ENCODE measurements around the gene NETO1. TPM values are rescaled to one million over a fixed set of nuclear protein-coding genes. Genes with fewer than 3 reads are reported as not detected.

Gene NETO1, protein sequence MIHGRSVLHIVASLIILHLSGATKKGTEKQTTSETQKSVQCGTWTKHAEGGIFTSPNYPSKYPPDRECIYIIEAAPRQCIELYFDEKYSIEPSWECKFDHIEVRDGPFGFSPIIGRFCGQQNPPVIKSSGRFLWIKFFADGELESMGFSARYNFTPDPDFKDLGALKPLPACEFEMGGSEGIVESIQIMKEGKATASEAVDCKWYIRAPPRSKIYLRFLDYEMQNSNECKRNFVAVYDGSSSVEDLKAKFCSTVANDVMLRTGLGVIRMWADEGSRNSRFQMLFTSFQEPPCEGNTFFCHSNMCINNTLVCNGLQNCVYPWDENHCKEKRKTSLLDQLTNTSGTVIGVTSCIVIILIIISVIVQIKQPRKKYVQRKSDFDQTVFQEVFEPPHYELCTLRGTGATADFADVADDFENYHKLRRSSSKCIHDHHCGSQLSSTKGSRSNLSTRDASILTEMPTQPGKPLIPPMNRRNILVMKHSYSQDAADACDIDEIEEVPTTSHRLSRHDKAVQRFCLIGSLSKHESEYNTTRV
- 1 to 10 TPM in 1 of 4 donors, not detected in 3; 1.0 TPM for total RNA-seq

DNA sequence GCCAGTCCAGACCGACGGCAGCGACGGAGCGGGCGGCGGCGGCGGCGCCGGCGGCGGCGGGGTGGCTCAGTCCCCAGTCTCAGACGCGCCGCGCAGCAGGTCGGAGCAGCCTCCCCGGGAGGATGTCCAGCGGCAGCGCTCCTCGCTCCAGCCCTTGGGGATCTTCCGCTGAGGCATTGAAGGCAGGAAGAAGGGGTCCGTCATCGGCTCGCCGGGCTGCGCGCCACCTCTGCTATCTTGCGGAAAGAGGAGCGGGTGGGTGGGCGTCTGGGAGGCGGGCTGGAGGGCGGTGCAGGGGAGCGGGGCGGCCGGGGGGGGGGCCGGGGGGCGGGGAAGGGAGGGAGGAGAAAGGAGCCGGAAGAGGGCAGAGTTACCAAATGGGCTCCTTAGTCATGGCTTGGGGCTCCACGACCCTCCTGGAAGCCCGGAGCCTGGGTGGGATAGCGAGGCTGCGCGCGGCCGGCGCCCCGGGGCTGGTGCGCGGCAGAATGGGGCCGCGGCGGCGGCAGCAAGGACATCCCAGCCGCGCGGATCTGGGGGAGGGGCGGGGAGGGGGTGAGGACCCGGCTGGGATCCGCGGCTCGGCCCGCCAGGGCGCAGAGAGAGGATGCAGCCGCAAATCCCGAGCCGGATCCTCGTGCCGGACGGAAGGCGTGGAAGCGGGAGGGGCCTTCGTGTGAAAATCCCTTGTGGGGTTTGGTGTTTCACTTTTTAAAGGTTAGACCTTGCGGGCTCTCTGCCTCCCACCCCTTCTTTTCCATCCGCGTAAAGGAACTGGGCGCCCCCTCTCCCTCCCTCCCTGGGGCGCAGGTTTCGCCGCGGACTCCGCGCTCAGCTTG is at the start of gene NETO1:
Gene NETO1, minus strand, starts transcription at position 242 of the 839 bp plus-strand sequence. CDS start 696 bp downstream, outside the sequence.
- intact Hi-C loops (cut with DNase I; ENCODE audit: low total_unique reads): no loop called here
- Histone ChIP-seq H3K27me3 (peaks cover 0 to 15% of the 10 kb centered on the region in 2 donors), H3K4me1 (peaks cover 0 to 5% of the 10 kb centered on the region in 2 donors), H3K4me3 (no peak within 1 kb of the TSS), H3K27ac (no peak within 1 kb of the TSS), H3K36me3 (no peaks in the 10 kb centered on the region), H3K9me3 (no peaks in the 10 kb centered on the region)
- TF ChIP-seq POLR2A (IDR thresholded peaks at IDR 0.05): no peak
- TF ChIP-seq, protein P1, sequence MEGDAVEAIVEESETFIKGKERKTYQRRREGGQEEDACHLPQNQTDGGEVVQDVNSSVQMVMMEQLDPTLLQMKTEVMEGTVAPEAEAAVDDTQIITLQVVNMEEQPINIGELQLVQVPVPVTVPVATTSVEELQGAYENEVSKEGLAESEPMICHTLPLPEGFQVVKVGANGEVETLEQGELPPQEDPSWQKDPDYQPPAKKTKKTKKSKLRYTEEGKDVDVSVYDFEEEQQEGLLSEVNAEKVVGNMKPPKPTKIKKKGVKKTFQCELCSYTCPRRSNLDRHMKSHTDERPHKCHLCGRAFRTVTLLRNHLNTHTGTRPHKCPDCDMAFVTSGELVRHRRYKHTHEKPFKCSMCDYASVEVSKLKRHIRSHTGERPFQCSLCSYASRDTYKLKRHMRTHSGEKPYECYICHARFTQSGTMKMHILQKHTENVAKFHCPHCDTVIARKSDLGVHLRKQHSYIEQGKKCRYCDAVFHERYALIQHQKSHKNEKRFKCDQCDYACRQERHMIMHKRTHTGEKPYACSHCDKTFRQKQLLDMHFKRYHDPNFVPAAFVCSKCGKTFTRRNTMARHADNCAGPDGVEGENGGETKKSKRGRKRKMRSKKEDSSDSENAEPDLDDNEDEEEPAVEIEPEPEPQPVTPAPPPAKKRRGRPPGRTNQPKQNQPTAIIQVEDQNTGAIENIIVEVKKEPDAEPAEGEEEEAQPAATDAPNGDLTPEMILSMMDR (IDR thresholded peaks at IDR 0.05): no peak
- DNase-seq: no peak

GRCh38 chr18:72910045-72910444 is 42.3 kb upstream of the NETO1 start:
- TF ChIP-seq, protein P1 (IDR thresholded peaks at IDR 0.05): no peak
- TF ChIP-seq POLR2A (IDR thresholded peaks at IDR 0.05): no peak
- H3K36me3 ChIP-seq: no peaks in the 10 kb centered on the region
- H3K4me1 ChIP-seq: no peaks in the 10 kb centered on the region
- intact Hi-C loops (cut with DNase I; ENCODE audit: low total_unique reads): no loop called here
- peaks cover 0 to 5% of the 10 kb centered on the region in 2 donors for H3K27me3 ChIP-seq
- no peak overlapping the region for H3K4me3 ChIP-seq
- no peak overlapping the region for H3K27ac ChIP-seq
- DNase-seq: no peak
- no peaks in the 10 kb centered on the region for H3K9me3 ChIP-seq

- no peaks in the 10 kb centered on the region for H3K36me3 ChIP-seq
- no peaks in the 10 kb centered on the region for H3K4me1 ChIP-seq
- intact Hi-C loops (cut with DNase I; ENCODE audit: low total_unique reads): no loop called here
- H3K4me3 ChIP-seq: no peak overlapping the region
- no peaks in the 10 kb centered on the region for H3K9me3 ChIP-seq
- H3K27ac ChIP-seq: no peak overlapping the region
- TF ChIP-seq, protein P1 (IDR thresholded peaks at IDR 0.05): no peak
- TF ChIP-seq POLR2A (IDR thresholded peaks at IDR 0.05): no peak
- DNase-seq: no peak
- H3K27me3 ChIP-seq: peaks cover 0 to 5% of the 10 kb centered on the region in 2 donors
Measured at GRCh38 chr18:72908181-72908580, 40.4 kb upstream of the NETO1 start.

- H3K36me3 ChIP-seq: no peaks in the 10 kb centered on the region
- H3K9me3 ChIP-seq: no peaks in the 10 kb centered on the region
- no peak for DNase-seq
- no peak overlapping the region for H3K4me3 ChIP-seq
- intact Hi-C loops (cut with DNase I; ENCODE audit: low total_unique reads): no loop called here
- no peaks in the 10 kb centered on the region for H3K4me1 ChIP-seq
- TF ChIP-seq, protein P1 (IDR thresholded peaks at IDR 0.05): no peak
- no peak for TF ChIP-seq POLR2A (IDR thresholded peaks at IDR 0.05)
- no peak overlapping the region for H3K27ac ChIP-seq
- no peaks in the 10 kb centered on the region for H3K27me3 ChIP-seq
Measured at GRCh38 chr18:72903033-72903432, 35.2 kb upstream of the NETO1 start.

All from uterus (tissue), 4 donors.